ENCODE data around the gene ZCWPW1. TPM values are rescaled to one million over a fixed set of nuclear protein-coding genes. Genes with fewer than 3 reads are reported as not detected.

Gene ZCWPW1
- total and polyA plus RNA-seq, 10 of the 15 experiments (the other 5 are each of a cell fraction or from before 2014, with no cell fraction given), result 1.3 to 4.4 (median 3.7) TPM

GRCh38 chr7:100406767-100407166, 21.7 kb downstream of the ZCWPW1 start (continued):
- TF ChIP-seq SKIL (IDR thresholded peaks at IDR 0.05; ENCODE audit: low read depth, poor library complexity, severe bottlenecking), result no peak
- TF ChIP-seq POLR2AphosphoS2 (IDR thresholded peaks at IDR 0.05; ENCODE audit: low read depth, low read length), result no peak
- no peak for TF ChIP-seq HCFC1 (IDR thresholded peaks at IDR 0.05; ENCODE audit: low read length)
- TF ChIP-seq MAX (IDR thresholded peaks at IDR 0.05; ENCODE audit: low read depth, low read length), result no peak

- Histone ChIP-seq H3K9me3 (replicated peaks; ENCODE audit: control insufficient read depth, insufficient read depth, low read length) (no peaks in the 10 kb centered on the region), H3K27ac (ENCODE audit: control insufficient read depth, insufficient read depth) (no peak overlapping the region), H3K4me2 (ENCODE audit: control insufficient read depth, insufficient read depth) (no peak overlapping the region), H3K79me2 (ENCODE audit: control insufficient read depth, insufficient read depth, low read length) (no peaks in the 10 kb centered on the region), H3K36me3 (ENCODE audit: control insufficient read depth in 2 of 2, insufficient read depth in 2 of 2, low read length in 1 of 2) (no peaks in the 10 kb centered on the region), H3K27me3 (replicated peaks in 1 of 2; ENCODE audit: control insufficient read depth in 2 of 2, insufficient read depth in 2 of 2, low read length in 1 of 2) (no peaks in the 10 kb centered on the region), H3K4me1 (ENCODE audit: control insufficient read depth, insufficient read depth, low read length) (peaks cover 10% of the 10 kb centered on the region), H3K4me3 (no peak overlapping the region), H3K9ac (ENCODE audit: control insufficient read depth, insufficient read depth, low read length) (no peak overlapping the region), H4K20me1 (ENCODE audit: control insufficient read depth, insufficient read depth) (no peaks in the 10 kb centered on the region), H2AFZ (ENCODE audit: control insufficient read depth, low read depth, low read length) (no peak overlapping the region)
- intact Hi-C loops (cut with micrococcal nuclease; ENCODE audit: unreplicated experiment) (no loop called here), in situ Hi-C loops (cut with MboI) (no loop called here)
- WGBS (ENCODE audit: insufficient coverage, insufficient replicate concordance, low lambda C conversion rate, missing lambda C conversion rate), result 100% methylated on average over 2 of the region's 2 CpGs
- no peak for ATAC-seq
- RAD21 ChIA-PET (ENCODE audit: unreplicated experiment), result interaction anchor here (0.9 to 3.8 kb wide), 2 partner anchors 17 to 28 kb away, joined by 3 to 16 read pairs; no protein-coding TSS in a partner anchor
- FAIRE-seq, result no peak
- no peak for DNase-seq (ENCODE audit: low read depth, low spot score)
- SMC1A ChIA-PET (ENCODE audit: uncharacterized antibody, unreplicated experiment), result interaction anchor here (0.7 to 1.8 kb wide), 9 partner anchors 8 to 392 kb away, joined by 3 to 7 read pairs (median 4); no protein-coding TSS in a partner anchor
- CTCF ChIA-PET, result interaction anchor here (1.0 to 1.8 kb wide), 2 partner anchors 13 to 48 kb away, joined by 4 to 5 read pairs; no protein-coding TSS in a partner anchor
- no TSS peak for BruUV-seq (replicated peaks)
- POLR2A ChIA-PET, result interaction anchor here (1.1 to 2.2 kb wide), 5 partner anchors 11 to 254 kb away, joined by 3 to 6 read pairs (median 3); partner anchors contain the start of gene LAMTOR4
- no peak for TF ChIP-seq NR2C1 (IDR thresholded peaks at IDR 0.05)
Measured at GRCh38 chr7:100402241-100402640, 26.3 kb downstream of the ZCWPW1 start.
